Thoracic aorta (tissue), 2 donors: ENCODE results near the gene UBE2QL1. TPM values are rescaled to one million over a fixed set of nuclear protein-coding genes. Genes with fewer than 3 reads are reported as not detected.

Experiments
- ATAC-seq: fragments of 150-250 bp; one replicate; pipeline ENCODE4 v1.8.0; 2017; ENCODE audit warnings: low read depth; ENCODE audit not compliant: insufficient number of reproducible peaks, low FRiP score
- DNase-seq: peaks from one replicate; pipeline ENCODE4 v3.0.0-alpha.2; 2020; ENCODE audit warnings: low spot score
- H3K27ac ChIP-seq, 2 donors: fragments of 200-600 bp; sonication (generic); 1 replicate in 1 of 2; 2 replicates in 1 of 2; pipeline ENCODE4 v1.5.1; 2016; ENCODE audit warnings: mild to moderate bottlenecking in 2 of 2, moderate library complexity in 2 of 2
- H3K27me3 ChIP-seq: fragments of 200-600 bp; sonication (generic); replicated peaks from 2 replicates; pipeline ENCODE4 v1.6.0; 2016; ENCODE audit warnings: mild to moderate bottlenecking; ENCODE audit not compliant: insufficient read depth
- H3K36me3 ChIP-seq: fragments of 200-600 bp; sonication (generic); one replicate; pipeline ENCODE4 v1.5.1; 2016
- H3K4me1 ChIP-seq, 2 donors: fragments of 200-600 bp; sonication (generic); 1 replicate in 1 of 2; 2 replicates in 1 of 2; pipeline versions ENCODE4 v1.5.1 to v1.6.0; 2016; ENCODE audit warnings: low read depth in 2 of 2, mild to moderate bottlenecking in 1 of 2; ENCODE audit not compliant: control insufficient read depth in 1 of 2
- H3K4me3 ChIP-seq: fragments of 200-600 bp; sonication (generic); 2 replicates; pipeline ENCODE4 v1.5.1; 2016; ENCODE audit warnings: mild to moderate bottlenecking
- H3K9me3 ChIP-seq: fragments of 200-600 bp; sonication (generic); 2 replicates; pipeline ENCODE4 v1.5.1; 2016
- total RNA-seq, 2 donors: library from RNA; depleted of rRNA; stranded (reverse); fragments of >200 nt; gene quantifications; one replicate each; pipeline versions ENCODE4 v1.1.0 to v1.2.3, GENCODE V29; 2016
- TF ChIP-seq, protein P1 (sequence below): fragments of 200-600 bp; sonication (generic); IDR thresholded peaks from one replicate; pipeline ENCODE4 v1.5.1; 2019; ENCODE audit warnings: antibody characterized with exemption

UBE2QL1 gene
- total RNA-seq, 2 donors from 2014 or later, result 3.2 to 3.5 TPM

DNA sequence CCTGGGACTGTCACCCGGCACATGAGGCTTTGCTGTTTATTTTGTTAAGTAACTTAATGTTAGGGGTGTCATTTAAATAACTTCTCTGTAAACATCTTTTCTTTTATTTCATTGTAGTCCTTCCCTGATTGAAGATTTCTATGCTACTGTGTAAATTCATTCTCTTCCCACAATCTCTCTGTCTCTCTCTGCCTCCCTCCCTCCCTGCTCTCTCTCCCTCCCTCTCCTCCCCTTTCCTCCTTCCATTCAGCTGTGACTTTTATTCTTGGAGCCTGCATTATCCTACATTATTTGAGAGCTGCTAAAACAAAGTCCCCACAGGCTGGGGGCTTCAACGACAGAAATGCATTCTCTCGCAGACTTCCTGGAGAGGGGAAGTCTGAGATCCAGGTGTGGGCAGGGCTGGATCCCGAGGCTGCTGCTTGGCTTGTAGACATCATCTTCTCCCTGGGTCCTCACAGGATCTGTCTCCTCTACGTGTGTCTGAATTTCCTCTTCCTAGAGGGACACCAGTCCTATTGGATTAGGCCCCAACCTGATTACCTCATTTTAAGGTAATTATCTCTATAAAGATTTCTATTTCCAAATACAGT is 18.4 kb downstream of the UBE2QL1 start:
- no peak overlapping the region for H3K4me3 ChIP-seq
- no peaks in the 10 kb centered on the region for H3K36me3 ChIP-seq
- no peaks in the 10 kb centered on the region for H3K9me3 ChIP-seq
- no peak overlapping the region for H3K27ac ChIP-seq
- peaks cover 0 to 21% of the 10 kb centered on the region in 2 donors for H3K4me1 ChIP-seq
- no peaks in the 10 kb centered on the region for H3K27me3 ChIP-seq
- DNase-seq, result no peak
- no peak for ATAC-seq
- TF ChIP-seq, protein P1, sequence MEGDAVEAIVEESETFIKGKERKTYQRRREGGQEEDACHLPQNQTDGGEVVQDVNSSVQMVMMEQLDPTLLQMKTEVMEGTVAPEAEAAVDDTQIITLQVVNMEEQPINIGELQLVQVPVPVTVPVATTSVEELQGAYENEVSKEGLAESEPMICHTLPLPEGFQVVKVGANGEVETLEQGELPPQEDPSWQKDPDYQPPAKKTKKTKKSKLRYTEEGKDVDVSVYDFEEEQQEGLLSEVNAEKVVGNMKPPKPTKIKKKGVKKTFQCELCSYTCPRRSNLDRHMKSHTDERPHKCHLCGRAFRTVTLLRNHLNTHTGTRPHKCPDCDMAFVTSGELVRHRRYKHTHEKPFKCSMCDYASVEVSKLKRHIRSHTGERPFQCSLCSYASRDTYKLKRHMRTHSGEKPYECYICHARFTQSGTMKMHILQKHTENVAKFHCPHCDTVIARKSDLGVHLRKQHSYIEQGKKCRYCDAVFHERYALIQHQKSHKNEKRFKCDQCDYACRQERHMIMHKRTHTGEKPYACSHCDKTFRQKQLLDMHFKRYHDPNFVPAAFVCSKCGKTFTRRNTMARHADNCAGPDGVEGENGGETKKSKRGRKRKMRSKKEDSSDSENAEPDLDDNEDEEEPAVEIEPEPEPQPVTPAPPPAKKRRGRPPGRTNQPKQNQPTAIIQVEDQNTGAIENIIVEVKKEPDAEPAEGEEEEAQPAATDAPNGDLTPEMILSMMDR, result no peak

DNA sequence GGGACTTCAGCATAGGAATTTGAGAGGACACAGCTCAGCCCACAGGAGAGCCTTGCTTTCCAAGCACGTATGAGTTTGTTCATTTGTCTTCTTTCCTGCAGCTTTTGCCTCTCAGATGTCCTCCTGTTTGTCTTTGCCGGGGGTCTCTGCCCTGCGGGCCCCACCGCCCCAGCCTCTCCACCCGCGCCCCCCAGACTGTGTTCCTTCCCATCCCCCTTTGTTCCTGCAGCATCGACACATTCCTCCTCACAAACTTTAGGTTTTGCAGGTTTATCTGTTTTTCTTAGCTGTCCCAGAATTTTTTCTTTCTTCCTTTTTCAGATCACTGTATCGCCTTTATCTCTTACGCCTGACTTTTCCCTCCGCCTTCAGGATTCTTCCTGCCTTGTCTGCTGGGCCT is 18.9 kb downstream of the UBE2QL1 start:
- Histone ChIP-seq H3K27me3 (no peaks in the 10 kb centered on the region), H3K4me1 (peaks cover 0 to 21% of the 10 kb centered on the region in 2 donors), H3K4me3 (no peak overlapping the region), H3K36me3 (no peaks in the 10 kb centered on the region), H3K9me3 (no peaks in the 10 kb centered on the region), H3K27ac (no peak overlapping the region)
- TF ChIP-seq, protein P1, result no peak
- ATAC-seq, result no peak
- DNase-seq, result no peak

DNA sequence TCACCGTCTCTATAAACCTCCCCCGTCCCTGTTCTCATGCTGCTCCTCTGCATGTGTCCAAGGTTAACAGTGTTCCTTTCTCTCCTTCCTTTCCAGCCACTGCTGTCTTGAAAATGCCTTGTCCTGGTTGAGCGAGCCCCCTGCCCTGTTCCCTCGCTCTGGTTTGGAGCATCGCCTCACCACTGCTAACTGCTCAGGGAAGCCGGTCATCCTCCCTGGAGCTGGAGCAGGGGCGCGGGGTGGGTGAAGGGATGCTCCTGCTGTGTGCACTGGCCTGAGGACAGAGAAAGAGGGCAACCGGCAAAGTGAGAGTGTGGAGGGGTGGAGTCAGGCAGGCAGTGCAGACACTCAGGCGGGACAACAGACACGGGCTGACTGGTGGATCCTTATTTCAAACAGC is 19.4 kb downstream of the UBE2QL1 start:
- Histone ChIP-seq H3K27ac (no peak overlapping the region), H3K4me3 (no peak overlapping the region), H3K36me3 (no peaks in the 10 kb centered on the region), H3K9me3 (no peaks in the 10 kb centered on the region), H3K27me3 (no peaks in the 10 kb centered on the region), H3K4me1 (peaks cover 0 to 25% of the 10 kb centered on the region in 2 donors)
- TF ChIP-seq, protein P1, result no peak
- DNase-seq (no peak), ATAC-seq (no peak)

DNA sequence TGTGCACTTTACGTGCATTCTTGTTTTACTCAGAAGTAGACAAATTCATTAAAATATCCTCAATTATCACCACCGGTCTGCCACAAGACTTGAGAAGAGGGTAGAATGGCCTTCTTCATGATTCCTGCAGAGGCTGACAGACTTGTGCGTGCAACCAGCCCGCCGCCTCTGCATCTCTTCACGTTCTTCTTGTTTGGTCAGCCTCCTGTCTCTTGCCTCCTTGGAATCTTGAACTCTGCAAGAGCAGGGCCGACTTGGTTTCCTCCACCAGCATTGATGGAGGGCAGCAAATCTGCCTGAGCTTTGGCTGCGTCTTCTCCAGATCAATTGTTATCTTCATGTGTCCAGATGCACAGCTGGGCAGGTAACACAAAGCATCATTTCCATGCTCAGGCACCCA is 20.2 kb downstream of the UBE2QL1 start:
- Histone ChIP-seq H3K27ac (no peak overlapping the region), H3K27me3 (no peaks in the 10 kb centered on the region), H3K9me3 (no peaks in the 10 kb centered on the region), H3K4me1 (peaks cover 0 to 28% of the 10 kb centered on the region in 2 donors), H3K36me3 (no peaks in the 10 kb centered on the region), H3K4me3 (no peak overlapping the region)
- TF ChIP-seq, protein P1, result no peak
- ATAC-seq (no peak), DNase-seq (no peak)

DNA sequence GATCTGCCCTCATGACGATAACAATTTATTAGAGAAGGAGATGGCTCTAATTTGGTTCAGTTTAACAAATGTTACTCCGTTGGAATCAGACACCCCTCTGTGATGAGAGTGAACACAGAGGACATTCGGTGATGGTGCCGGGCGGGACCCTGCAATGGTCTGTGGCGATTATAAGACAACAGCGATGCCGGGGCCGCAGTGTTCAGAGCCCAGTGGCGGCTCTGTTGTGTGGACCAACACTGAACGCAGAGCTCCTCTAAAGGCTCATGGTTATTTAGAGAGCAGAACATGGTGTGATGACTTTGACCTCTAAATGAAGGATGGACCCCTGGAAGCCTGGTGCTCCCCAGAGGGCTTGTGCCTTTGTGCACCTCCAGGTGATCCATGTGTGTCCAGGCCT is 21.2 kb downstream of the UBE2QL1 start:
- no peak overlapping the region for H3K4me3 ChIP-seq
- no peaks in the 10 kb centered on the region for H3K9me3 ChIP-seq
- H3K27me3 ChIP-seq, result no peaks in the 10 kb centered on the region
- H3K27ac ChIP-seq, result no peak overlapping the region
- peaks cover 0 to 20% of the 10 kb centered on the region in 2 donors for H3K4me1 ChIP-seq
- ATAC-seq (no peak), DNase-seq (no peak)
- TF ChIP-seq, protein P1, result no peak
- no peaks in the 10 kb centered on the region for H3K36me3 ChIP-seq
